Activated T-cell treated with anti-CD3 and anti-CD28 coated beads for 24 hours (primary cell): ENCODE results near the gene NAALADL2.

Source experiments
- DNase-seq: peaks from one replicate; pipeline ENCODE4 v3.0.0-alpha.2; 2020; ENCODE audit warnings: low read depth

Gene NAALADL2

GRCh38 chr3:175208326-175208725, 349.2 kb downstream of the NAALADL2 start:
- DNase-seq, result no peak

GRCh38 chr3:175211466-175211865, 352.3 kb downstream of the NAALADL2 start:
- DNase-seq, result no peak

GRCh38 chr3:175212896-175213295, 353.8 kb downstream of the NAALADL2 start:
- no peak for DNase-seq

- no peak for DNase-seq
These were observed 355.1 kb downstream of the NAALADL2 start for GRCh38 chr3:175214216-175214615.

GRCh38 chr3:175215833-175216232, 356.7 kb downstream of the NAALADL2 start:
- no peak for DNase-seq

GRCh38 chr3:175222356-175222755, 363.2 kb downstream of the NAALADL2 start:
- DNase-seq, result no peak

GRCh38 chr3:175224051-175224450, 364.9 kb downstream of the NAALADL2 start:
- DNase-seq, result no peak

- DNase-seq, result no peak
These were observed 367.3 kb downstream of the NAALADL2 start for GRCh38 chr3:175226444-175226843.

GRCh38 chr3:175227126-175227525, 368.0 kb downstream of the NAALADL2 start:
- DNase-seq, result no peak

- no peak for DNase-seq
These were observed 375.1 kb downstream of the NAALADL2 start for GRCh38 chr3:175233957-175234940.

- DNase-seq, result no peak
These were observed 379.7 kb downstream of the NAALADL2 start for GRCh38 chr3:175238801-175239200.

- DNase-seq, result no peak
These were observed 381.8 kb downstream of the NAALADL2 start for GRCh38 chr3:175240921-175241320.

- no peak for DNase-seq
These were observed 383.1 kb downstream of the NAALADL2 start for GRCh38 chr3:175242243-175242642.

GRCh38 chr3:175246234-175246633, 387.1 kb downstream of the NAALADL2 start:
- DNase-seq, result no peak

- DNase-seq, result no peak
These were observed 387.6 kb downstream of the NAALADL2 start for GRCh38 chr3:175246766-175247165.

- no peak for DNase-seq
These were observed 388.5 kb downstream of the NAALADL2 start for GRCh38 chr3:175247629-175248028.

- no peak for DNase-seq
These were observed 389.7 kb downstream of the NAALADL2 start for GRCh38 chr3:175248832-175249231.

GRCh38 chr3:175255698-175256097, 396.6 kb downstream of the NAALADL2 start:
- DNase-seq, result no peak

GRCh38 chr3:175257123-175257522, 398.0 kb downstream of the NAALADL2 start:
- no peak for DNase-seq

GRCh38 chr3:175258763-175259162, 399.6 kb downstream of the NAALADL2 start:
- DNase-seq, result no peak

GRCh38 chr3:175260145-175260794, 401.1 kb downstream of the NAALADL2 start:
- no peak for DNase-seq

GRCh38 chr3:175266478-175266877, 407.3 kb downstream of the NAALADL2 start:
- DNase-seq, result no peak

- DNase-seq, result no peak
These were observed 408.0 kb downstream of the NAALADL2 start for GRCh38 chr3:175267121-175267531.
